Stimulated activated effector memory CD8-positive, alpha-beta T cell treated with anti-CD3 and anti-CD28 coated beads, Interleukin-12 subunit alpha, Interleukin-12 subunit beta, amount 100 ng/mL, for 72 hours (primary cell): ENCODE measurements around the gene DAB1.
A peak's percentile ranks its signal among the peaks of the same experiment; 100 is the strongest.
"Not testable (repeated sequence)": the region's sequence is repeated elsewhere in the genome, so short reads cannot be mapped to it uniquely, and the experiment has no call there.

Experiments
- ATAC-seq: fragments of 150-1000 bp; cut with Tn5 transposase; 2 replicates; pipeline ENCODE4 v1.10.0; 2021
- DNase-seq, 2 donors: peaks; one replicate each; pipeline ENCODE4 v3.0.0; 2021 to 2022; ENCODE audit warnings: low spot score in 2 of 2
- H3K27ac Mint-ChIP-seq: one replicate; pipeline ENCODE4 v1.8.0; 2022; ENCODE audit warnings: mild to moderate bottlenecking, mixed read lengths
- H3K36me3 Mint-ChIP-seq: one replicate; pipeline ENCODE4 v1.8.0; 2022; ENCODE audit warnings: mild to moderate bottlenecking, mixed read lengths
- H3K4me1 Mint-ChIP-seq: one replicate; pipeline ENCODE4 v1.8.0; 2022; ENCODE audit warnings: mixed read lengths
- H3K4me3 Mint-ChIP-seq: one replicate; pipeline ENCODE4 v1.8.0; 2022; ENCODE audit warnings: mild to moderate bottlenecking, mixed read lengths
- H3K9me3 Mint-ChIP-seq: one replicate; pipeline ENCODE4 v1.8.0; 2022; ENCODE audit warnings: mixed read lengths

The DAB1 gene

DNA sequence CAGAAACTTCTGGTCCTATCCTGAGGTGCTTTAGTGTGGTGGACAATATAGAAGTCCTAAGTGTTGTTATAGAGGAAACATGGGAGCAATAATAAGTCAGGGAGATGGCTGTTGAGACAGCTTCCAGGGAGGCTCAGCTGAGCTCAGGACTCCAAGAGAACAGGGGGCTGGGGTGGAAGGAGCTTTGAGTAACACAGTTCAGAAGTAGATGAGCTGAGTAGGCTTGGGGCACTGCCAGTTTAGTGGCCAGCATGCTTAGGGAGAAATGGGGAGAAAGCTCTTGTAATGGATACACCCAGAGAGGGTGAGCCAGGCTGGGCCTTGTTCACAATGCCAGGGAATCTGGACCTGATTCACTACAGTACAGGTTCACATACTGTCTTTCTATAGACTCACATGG lies 201.6 kb downstream of the DAB1 start:
- ATAC-seq (no peak), DNase-seq (no peak)
- Mint-ChIP-seq H3K9me3 (no peaks in the 10 kb centered on the region), H3K4me1 (no peaks in the 10 kb centered on the region), H3K27ac (no peak overlapping the region), H3K4me3 (no peak overlapping the region), H3K36me3 (no peaks in the 10 kb centered on the region)

DNA sequence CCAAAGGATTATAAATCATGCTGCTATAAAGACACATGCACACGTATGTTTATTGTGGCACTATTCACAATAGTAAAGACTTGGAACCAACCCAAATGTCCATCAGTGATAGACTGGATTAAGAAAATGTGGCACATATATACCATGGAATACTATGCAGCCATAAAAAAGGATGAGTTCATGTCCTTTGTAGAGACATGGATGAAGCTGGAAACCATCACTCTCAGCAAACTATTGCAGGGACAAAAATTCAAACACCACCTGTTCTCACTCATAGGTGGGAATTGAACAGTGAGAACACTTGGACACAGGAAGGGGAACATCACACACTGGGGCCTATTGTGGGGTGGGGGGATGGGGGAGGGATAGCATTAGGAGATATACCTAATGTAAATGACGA lies 203.0 kb downstream of the DAB1 start:
- H3K4me3 Mint-ChIP-seq, H3K36me3 Mint-ChIP-seq, H3K27ac Mint-ChIP-seq, H3K9me3 Mint-ChIP-seq, ATAC-seq, H3K4me1 Mint-ChIP-seq, DNase-seq: not testable (repeated sequence)

- H3K36me3 Mint-ChIP-seq = no peaks in the 10 kb centered on the region
- no peak overlapping the region for H3K27ac Mint-ChIP-seq
- ATAC-seq (no peak), DNase-seq (no peak)
- no peaks in the 10 kb centered on the region for H3K9me3 Mint-ChIP-seq
- H3K4me1 Mint-ChIP-seq = no peaks in the 10 kb centered on the region
- no peak overlapping the region for H3K4me3 Mint-ChIP-seq
These were observed 205.3 kb downstream of the DAB1 start for GRCh38 chr1:57218487-57219079.

DNA sequence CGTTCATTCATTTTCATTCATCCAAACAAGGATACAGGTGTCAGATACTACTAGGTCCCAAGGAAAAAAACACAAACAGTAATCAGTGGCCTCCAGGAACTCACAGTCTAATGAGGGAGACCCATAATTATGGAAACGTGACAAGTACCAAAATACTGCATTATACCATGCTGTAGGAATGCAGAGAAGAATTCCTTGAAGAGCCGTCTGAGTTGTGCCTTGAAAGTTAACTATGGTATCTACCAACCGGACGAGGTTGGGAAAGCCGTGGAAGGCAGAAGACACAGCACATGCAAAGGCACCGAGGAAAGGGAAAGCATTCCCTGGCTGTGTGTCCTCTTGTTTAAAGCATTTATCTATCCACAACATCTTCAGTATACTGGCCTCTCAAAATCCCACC lies 206.0 kb downstream of the DAB1 start:
- Mint-ChIP-seq H3K27ac (no peak overlapping the region), H3K4me3 (no peak overlapping the region), H3K9me3 (no peaks in the 10 kb centered on the region), H3K36me3 (no peaks in the 10 kb centered on the region), H3K4me1 (no peaks in the 10 kb centered on the region)
- ATAC-seq (no peak), DNase-seq (no peak)

DNA sequence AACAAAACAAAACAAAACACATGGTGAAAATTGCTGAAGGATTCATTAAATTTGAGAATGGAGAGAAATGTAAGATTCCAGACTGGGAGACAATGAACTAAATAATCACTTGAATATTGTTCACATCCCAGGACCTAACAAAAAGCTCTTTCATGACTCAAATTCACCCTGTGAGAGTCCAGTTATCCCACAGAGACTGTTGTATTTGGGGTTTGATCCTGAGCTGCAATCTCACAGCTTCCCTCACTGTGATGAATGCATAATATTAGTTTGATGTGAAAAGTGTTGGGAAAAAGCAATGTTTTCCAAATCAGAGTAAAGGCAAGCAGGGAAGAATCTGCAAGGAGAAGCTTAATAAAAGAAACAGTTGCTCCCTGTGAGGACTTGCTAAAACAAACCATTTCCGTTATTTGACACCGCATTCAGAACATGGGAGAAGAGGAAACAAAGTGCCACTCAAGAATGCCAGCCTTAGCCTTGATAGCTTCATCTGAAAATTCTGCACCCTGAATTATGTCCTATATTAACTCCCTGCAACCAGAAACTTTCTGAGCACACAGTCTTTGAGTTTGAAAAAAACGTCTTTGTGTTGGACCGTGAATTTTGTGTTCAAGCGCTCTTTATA lies 208.8 kb downstream of the DAB1 start:
- H3K9me3 Mint-ChIP-seq = no peaks in the 10 kb centered on the region
- no peaks in the 10 kb centered on the region for H3K36me3 Mint-ChIP-seq
- H3K4me1 Mint-ChIP-seq = no peaks in the 10 kb centered on the region
- H3K27ac Mint-ChIP-seq = no peak overlapping the region
- DNase-seq = no peak
- ATAC-seq = no peak
- no peak overlapping the region for H3K4me3 Mint-ChIP-seq

DNA sequence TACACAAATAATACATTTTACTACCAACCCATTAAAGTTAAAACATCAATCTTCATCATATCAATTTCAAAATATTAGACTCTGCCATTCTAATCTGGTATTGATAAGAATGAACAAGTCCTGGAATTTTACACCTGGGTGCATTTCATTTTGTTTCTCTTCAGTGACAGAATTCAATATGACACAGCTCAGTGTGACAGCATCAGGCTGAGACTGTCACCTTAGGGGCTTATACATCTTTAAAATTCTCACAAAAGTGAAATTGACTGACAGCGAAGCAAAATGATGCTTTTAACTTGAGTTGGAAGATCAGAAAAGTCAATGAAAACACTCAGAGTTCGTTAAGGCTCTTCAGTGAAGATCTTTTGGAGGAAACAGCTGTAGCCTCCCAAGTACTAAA lies 213.0 kb downstream of the DAB1 start:
- H3K9me3 Mint-ChIP-seq = no peaks in the 10 kb centered on the region
- no peak for ATAC-seq
- H3K36me3 Mint-ChIP-seq = no peaks in the 10 kb centered on the region
- H3K4me1 Mint-ChIP-seq = no peaks in the 10 kb centered on the region
- H3K4me3 Mint-ChIP-seq = no peak overlapping the region
- H3K27ac Mint-ChIP-seq = no peak overlapping the region
- no peak for DNase-seq

DNA sequence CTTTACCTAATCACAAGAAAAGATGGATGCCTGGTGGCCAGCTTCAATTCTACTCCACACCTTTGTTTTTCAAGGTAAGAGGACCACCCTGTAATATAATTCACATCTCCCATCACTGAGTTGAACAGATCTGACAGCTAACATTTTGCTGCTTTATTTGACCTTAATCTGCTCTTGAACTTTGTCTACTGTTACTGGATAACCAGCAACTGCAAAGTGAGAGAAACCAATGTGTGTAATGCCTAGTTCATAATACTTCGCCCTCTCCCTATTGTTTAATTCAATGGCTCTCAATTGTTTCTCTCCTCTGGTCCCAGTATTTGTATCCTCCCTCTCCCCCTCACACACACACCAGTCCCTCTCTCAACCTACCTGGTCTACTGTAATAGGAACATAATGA lies 214.4 kb downstream of the DAB1 start:
- H3K36me3 Mint-ChIP-seq = no peaks in the 10 kb centered on the region

DNA sequence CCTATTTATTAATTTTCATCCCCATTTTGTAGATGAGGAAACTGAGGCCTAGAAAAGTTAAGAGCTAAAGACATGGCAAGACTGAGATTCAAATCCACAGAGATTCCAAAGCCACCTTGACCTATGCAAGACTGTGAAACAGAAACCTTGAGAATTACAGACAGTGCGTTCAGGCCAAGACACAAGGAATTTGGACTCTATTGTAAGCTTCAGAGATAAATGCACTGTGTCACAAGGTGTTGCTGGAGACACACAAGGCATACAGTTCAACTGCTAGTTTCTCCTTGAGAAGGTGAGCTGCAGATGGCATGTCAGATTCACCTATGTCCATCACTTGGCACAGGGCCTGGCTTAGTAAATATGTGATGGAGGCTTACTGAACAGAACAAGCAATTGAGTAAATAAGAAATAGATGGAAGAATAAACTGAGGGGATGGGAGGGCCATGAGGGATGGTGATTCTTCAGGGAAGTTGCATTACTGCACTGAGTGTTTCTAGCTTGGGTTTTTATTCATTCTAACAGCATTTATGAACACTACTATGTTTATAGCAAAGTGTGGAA lies 215.0 kb downstream of the DAB1 start:
- DNase-seq (no peak), ATAC-seq (no peak)
- no peak overlapping the region for H3K27ac Mint-ChIP-seq
- H3K36me3 Mint-ChIP-seq = no peaks in the 10 kb centered on the region
- H3K9me3 Mint-ChIP-seq = no peaks in the 10 kb centered on the region
- no peaks in the 10 kb centered on the region for H3K4me1 Mint-ChIP-seq
- no peak overlapping the region for H3K4me3 Mint-ChIP-seq

More for the DNA sequence above, 214.4 kb downstream of the DAB1 start:
- no peak overlapping the region for H3K27ac Mint-ChIP-seq
- no peaks in the 10 kb centered on the region for H3K9me3 Mint-ChIP-seq
- H3K4me1 Mint-ChIP-seq = no peaks in the 10 kb centered on the region
- no peak overlapping the region for H3K4me3 Mint-ChIP-seq
- no peak for ATAC-seq
- DNase-seq = no peak

GRCh38 chr1:57206038-57206437 lies 217.8 kb downstream of the DAB1 start:
- DNase-seq (no peak), ATAC-seq (no peak)
- Mint-ChIP-seq H3K4me1 (no peaks in the 10 kb centered on the region), H3K4me3 (no peak overlapping the region), H3K36me3 (no peaks in the 10 kb centered on the region), H3K27ac (no peak overlapping the region), H3K9me3 (no peaks in the 10 kb centered on the region)

GRCh38 chr1:57204942-57205787 lies 218.7 kb downstream of the DAB1 start:
- Mint-ChIP-seq H3K4me1 (no peaks in the 10 kb centered on the region), H3K27ac (no peak overlapping the region), H3K4me3 (no peak overlapping the region), H3K9me3 (no peaks in the 10 kb centered on the region), H3K36me3 (no peaks in the 10 kb centered on the region)
- DNase-seq (no peak), ATAC-seq (peak; percentile 69)

GRCh38 chr1:57204091-57204490 lies 219.8 kb downstream of the DAB1 start:
- no peak overlapping the region for H3K27ac Mint-ChIP-seq
- ATAC-seq (no peak), DNase-seq (no peak)
- H3K36me3 Mint-ChIP-seq = no peaks in the 10 kb centered on the region
- H3K9me3 Mint-ChIP-seq = no peaks in the 10 kb centered on the region
- H3K4me1 Mint-ChIP-seq = no peaks in the 10 kb centered on the region
- no peak overlapping the region for H3K4me3 Mint-ChIP-seq

- no peak overlapping the region for H3K4me3 Mint-ChIP-seq
- DNase-seq (no peak), ATAC-seq (no peak)
- no peaks in the 10 kb centered on the region for H3K9me3 Mint-ChIP-seq
- H3K27ac Mint-ChIP-seq = no peak overlapping the region
- H3K36me3 Mint-ChIP-seq = no peaks in the 10 kb centered on the region
- no peaks in the 10 kb centered on the region for H3K4me1 Mint-ChIP-seq
These were observed 221.6 kb downstream of the DAB1 start for GRCh38 chr1:57202241-57202640.

GRCh38 chr1:57198912-57199311 lies 224.9 kb downstream of the DAB1 start:
- Mint-ChIP-seq H3K27ac (no peak overlapping the region), H3K4me1 (no peaks in the 10 kb centered on the region), H3K4me3 (no peak overlapping the region), H3K36me3 (no peaks in the 10 kb centered on the region), H3K9me3 (no peaks in the 10 kb centered on the region)
- DNase-seq = no peak
- ATAC-seq = no peak

DNA sequence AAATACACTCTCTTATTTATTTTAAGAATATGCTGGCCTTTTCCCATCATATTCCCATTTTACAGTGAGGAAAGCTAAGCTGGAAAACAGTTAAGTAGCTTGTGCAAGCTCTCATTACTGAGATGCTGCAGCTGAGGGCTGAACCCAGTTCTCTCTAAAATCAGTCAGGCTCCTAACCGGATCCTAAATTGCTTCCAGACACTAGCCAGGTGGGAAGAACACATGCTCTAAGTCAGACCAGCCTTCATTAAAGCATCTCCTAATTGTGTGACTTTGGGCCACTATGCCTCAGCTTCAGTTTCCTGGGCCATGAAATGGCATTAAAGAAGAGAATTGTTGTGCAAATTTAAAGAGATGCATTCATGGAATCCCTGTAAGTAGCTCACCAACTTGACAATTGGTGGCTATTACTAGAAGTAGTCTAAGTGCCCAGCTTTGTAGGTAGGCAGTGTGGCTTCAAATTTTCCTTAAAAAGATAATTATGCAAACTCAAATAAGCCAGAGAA lies 228.4 kb downstream of the DAB1 start:
- ATAC-seq (no peak), DNase-seq (no peak)
- Mint-ChIP-seq H3K4me3 (no peak overlapping the region), H3K9me3 (no peaks in the 10 kb centered on the region), H3K4me1 (no peaks in the 10 kb centered on the region), H3K27ac (no peak overlapping the region), H3K36me3 (no peaks in the 10 kb centered on the region)

DNA sequence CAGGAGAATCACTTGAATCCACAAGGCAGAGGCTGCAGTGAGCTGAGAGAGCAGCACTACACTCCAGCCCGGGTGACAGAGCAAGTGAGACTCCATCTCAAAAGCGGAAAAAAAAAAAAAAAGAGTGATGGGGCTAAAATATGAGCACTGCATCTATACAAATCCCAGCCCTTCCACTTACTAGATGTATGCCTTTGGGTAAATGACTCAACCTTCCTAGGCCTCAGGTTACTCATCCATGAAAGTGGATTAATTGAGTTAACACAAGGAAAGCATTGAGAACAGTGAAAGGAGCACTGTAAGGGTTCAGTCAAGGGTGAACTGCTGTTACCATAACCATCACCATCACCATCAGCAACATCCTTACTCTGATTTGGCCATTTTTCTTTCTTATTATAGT lies 231.6 kb downstream of the DAB1 start:
- Mint-ChIP-seq H3K27ac (no peak overlapping the region), H3K9me3 (no peaks in the 10 kb centered on the region), H3K4me1 (no peaks in the 10 kb centered on the region), H3K36me3 (no peaks in the 10 kb centered on the region), H3K4me3 (no peak overlapping the region)
- ATAC-seq = peak; percentile 42
- DNase-seq = no peak

GRCh38 chr1:57190898-57191297 lies 233.0 kb downstream of the DAB1 start:
- Mint-ChIP-seq H3K4me3 (no peak overlapping the region), H3K36me3 (no peaks in the 10 kb centered on the region), H3K4me1 (no peaks in the 10 kb centered on the region), H3K27ac (no peak overlapping the region), H3K9me3 (no peaks in the 10 kb centered on the region)
- DNase-seq (no peak), ATAC-seq (no peak)
